K562 (cell line): ENCODE results near the gene ARL16.

Source experiments
- BRF1 ChIP-seq: IDR thresholded peaks from 3 replicates; pipeline ENCODE4 v1.6.1; 2011; ENCODE audit warnings: borderline replicate concordance, mild to moderate bottlenecking; ENCODE audit not compliant: insufficient read length; ENCODE audit errors: extremely low read depth
- CTCF ChIP-seq, 3 experiments: IDR thresholded peaks in 2 of 3; conservative IDR thresholded peaks in 1 of 3; 2 replicates each; pipeline ENCODE4 v1.5.1; 2011 to 2012; ENCODE audit warnings: low read length in 3 of 3, mild to moderate bottlenecking in 3 of 3, control low read depth in 2 of 3, improper control_type of control experiment in 1 of 3, inconsistent platforms in 1 of 3, low read depth in 1 of 3, mixed read lengths in 1 of 3, moderate library complexity in 1 of 3; ENCODE audit not compliant: insufficient read depth in 2 of 3
- DDX20 ChIP-seq: fragments of 450-650 bp; IDR thresholded peaks from 2 replicates; pipeline ENCODE4 v1.6.1; 2016; ENCODE audit warnings: missing genetic modification characterization, low read depth, mild to moderate bottlenecking, missing compliant biosample characterization, moderate library complexity
- FOXP1 ChIP-seq: sonication (generic); formaldehyde crosslinking; IDR thresholded peaks from 2 replicates; pipeline ENCODE4 v1.8.0; 2022; ENCODE audit warnings: mild to moderate bottlenecking, missing genetic modification reagents
- GTF2E2 ChIP-seq: fragments of 200-800 bp; sonication (Bioruptor generic); IDR thresholded peaks from 2 replicates; pipeline ENCODE4 v1.6.1; 2016; ENCODE audit warnings: missing genetic modification characterization, missing compliant biosample characterization
- JUN ChIP-seq, 2 experiments: sonication (generic) in 1 of 2; formaldehyde crosslinking in 1 of 2; IDR thresholded peaks; 2 replicates each; pipeline versions ENCODE4 v1.6.1 to v1.8.0; 2012 to 2022; ENCODE audit warnings: borderline replicate concordance in 2 of 2, mild to moderate bottlenecking in 2 of 2, improper control_type of control experiment in 1 of 2, low read depth in 1 of 2, low read length in 1 of 2, missing genetic modification reagents in 1 of 2
- POLR2A ChIP-seq: fragments of 450-650 bp; conservative IDR thresholded peaks from 2 replicates; pipeline ENCODE4 v1.6.1; 2016
- POLR2AphosphoS5 ChIP-seq: IDR thresholded peaks from 2 replicates; pipeline ENCODE4 v1.6.1; 2011; ENCODE audit warnings: mild to moderate bottlenecking, low read depth, low read length, moderate library complexity; ENCODE audit not compliant: control insufficient read depth, insufficient read depth
- PREB ChIP-seq: sonication (generic); formaldehyde crosslinking; IDR thresholded peaks from 2 replicates; pipeline ENCODE4 v1.8.1; 2023; ENCODE audit warnings: mild to moderate bottlenecking, missing genetic modification reagents
- TAF1 ChIP-seq: IDR thresholded peaks from 2 replicates; pipeline ENCODE4 v1.6.1; 2011; ENCODE audit warnings: mild to moderate bottlenecking, low read length, moderate library complexity; ENCODE audit not compliant: insufficient read depth, control insufficient read depth, severe bottlenecking; ENCODE audit errors: extremely low read depth
- ZBTB11 ChIP-seq, 3 experiments: fragments of 200-800 bp in 1 of 3; fragments of 250-450 bp in 1 of 3; fragments of 450-650 bp in 1 of 3; sonication (Bioruptor Pico) in 1 of 3; sonication (Bioruptor generic) in 1 of 3; formaldehyde crosslinking in 1 of 3; IDR thresholded peaks; 2 replicates each; pipeline versions ENCODE4 v1.6.1 to v1.8.0; 2016 to 2022; ENCODE audit warnings: mild to moderate bottlenecking in 2 of 3, missing genetic modification characterization in 2 of 3, missing compliant biosample characterization in 1 of 3, moderate library complexity in 1 of 3
- ZFX ChIP-seq: sonication (generic); formaldehyde crosslinking; IDR thresholded peaks from 2 replicates; pipeline ENCODE4 v1.8.0; 2022; ENCODE audit warnings: mild to moderate bottlenecking, missing genetic modification reagents, moderate library complexity

- TF ChIP-seq FOXP1 (no peak), POLR2AphosphoS5 (no peak), POLR2A (no peak), CTCF (IDR thresholded peaks at IDR 0.05 in 2 of 3, conservative IDR thresholded peaks at IDR 0.05 in 1 of 3; ENCODE audit: insufficient read depth in 2 of 3, low read depth in 1 of 3, low read length in 3 of 3) (no peak), TAF1 (no peak), BRF1 (no peak), JUN (IDR thresholded peaks at IDR 0.05; ENCODE audit: borderline replicate concordance, low read depth, low read length) (no peak), JUN (CRISPR knock-in tag; IDR thresholded peaks at IDR 0.05; ENCODE audit: borderline replicate concordance) (no peak), ZFX (CRISPR knock-in tag) (no peak), ZBTB11 (CRISPR knock-in tag; IDR thresholded peaks at IDR 0.05) (no peak), DDX20 (tag) (no peak), GTF2E2 (tag) (no peak), PREB (no peak)
Measured at GRCh38 chr17:81662002-81662401, 21.6 kb downstream of the ARL16 start.
